NCI-H774 (cell line): ENCODE data around the gene CDC25C.

Experiments
- DNase-seq: peaks from one replicate; lab custom pipeline; 2025; lab: John Stamatoyannopoulos, UW

CDC25C gene

GRCh38 chr5:138331449-138332368 is at the start of gene CDC25C:
TSS of gene CDC25C (minus strand) at chr5:138331804. CDS start at chr5:138331180, 624 bp downstream.
- DNase-seq, result peak; percentile 98

- no peak for DNase-seq
Measured at GRCh38 chr5:138372653-138373052, 41.0 kb upstream of the CDC25C start.

- no peak for DNase-seq
Measured at GRCh38 chr5:138372225-138372624, 40.6 kb upstream of the CDC25C start.

GRCh38 chr5:138371454-138371853 is 39.9 kb upstream of the CDC25C start:
- no peak for DNase-seq

- no peak for DNase-seq
Measured at GRCh38 chr5:138370537-138370936, 38.9 kb upstream of the CDC25C start.

GRCh38 chr5:138369706-138370105 is 38.1 kb upstream of the CDC25C start:
- DNase-seq, result no peak

- DNase-seq, result no peak
Measured at GRCh38 chr5:138369261-138369660, 37.7 kb upstream of the CDC25C start.

GRCh38 chr5:138366632-138367382 is 35.2 kb upstream of the CDC25C start:
- no peak for DNase-seq

GRCh38 chr5:138364576-138364975 is 33.0 kb upstream of the CDC25C start:
- no peak for DNase-seq

GRCh38 chr5:138360941-138361452 is 29.4 kb upstream of the CDC25C start:
- DNase-seq, result no peak

GRCh38 chr5:138359621-138360020 is 28.0 kb upstream of the CDC25C start:
- no peak for DNase-seq

- DNase-seq, result no peak
Measured at GRCh38 chr5:138354926-138355378, 23.3 kb upstream of the CDC25C start.

- DNase-seq, result no peak
Measured at GRCh38 chr5:138354387-138354786, 22.8 kb upstream of the CDC25C start.

GRCh38 chr5:138353560-138354080 is 22.0 kb upstream of the CDC25C start:
- DNase-seq, result no peak

- peak; percentile 10 for DNase-seq
Measured at GRCh38 chr5:138352722-138353559, 21.3 kb upstream of the CDC25C start.

- peak; percentile 77 for DNase-seq
Measured at GRCh38 chr5:138352071-138352721, 20.6 kb upstream of the CDC25C start, which contains the start of gene KDM3B. TSS of gene KDM3B (plus strand) at chr5:138352685. CDS start at chr5:138352796, 111 bp downstream.

- no peak for DNase-seq
Measured at GRCh38 chr5:138351517-138351916, 19.9 kb upstream of the CDC25C start.

GRCh38 chr5:138351056-138351455 is 19.5 kb upstream of the CDC25C start:
- no peak for DNase-seq

GRCh38 chr5:138350563-138350890 is 18.9 kb upstream of the CDC25C start:
- no peak for DNase-seq

GRCh38 chr5:138349852-138350562 is 18.4 kb upstream of the CDC25C start:
- DNase-seq, result no peak
